Activated CD8-positive, alpha-beta memory T cell treated with anti-CD3 and anti-CD28 coated beads, Interleukin-2, amount 50 U/mL, for 24 hours (primary cell): ENCODE data around the gene RADX.
"Not testable (repeated sequence)": the region's sequence is repeated elsewhere in the genome, so short reads cannot be mapped to it uniquely, and the experiment has no call there.

Experiments
- DNase-seq: peaks from one replicate; pipeline ENCODE4 v3.0.0-alpha.2; 2020; ENCODE audit errors: extremely low read depth

Gene RADX

GRCh38 chrX:106611679-106612392 is at the start of gene RADX:
RADX (plus strand) TSS chrX:106611978; CDS start chrX:106612081, 103 bp downstream.
- DNase-seq, result peak; percentile 43

- no peak for DNase-seq
Measured at GRCh38 chrX:106564986-106565385, 46.8 kb upstream of the RADX start.

- DNase-seq, result no peak
Measured at GRCh38 chrX:106566362-106566761, 45.4 kb upstream of the RADX start.

- DNase-seq, result no peak
Measured at GRCh38 chrX:106581856-106582255, 29.9 kb upstream of the RADX start.

- no peak for DNase-seq
Measured at GRCh38 chrX:106585478-106585877, 26.3 kb upstream of the RADX start.

- DNase-seq, result no peak
Measured at GRCh38 chrX:106588801-106589200, 23.0 kb upstream of the RADX start.

- no peak for DNase-seq
Measured at GRCh38 chrX:106599411-106599810, 12.4 kb upstream of the RADX start.

GRCh38 chrX:106606571-106606970 is 5.2 kb upstream of the RADX start:
- no peak for DNase-seq

- no peak for DNase-seq
Measured at GRCh38 chrX:106608016-106608415, 3.8 kb upstream of the RADX start.

- DNase-seq, result no peak
Measured at GRCh38 chrX:106611317-106611678, 480 bp upstream of the RADX start.

- DNase-seq, result no peak
Measured at GRCh38 chrX:106612393-106612763, 600 bp downstream of the RADX start.

GRCh38 chrX:106613277-106613676 is 1.5 kb downstream of the RADX start:
- no peak for DNase-seq

- DNase-seq, result no peak
Measured at GRCh38 chrX:106615041-106615440, 3.3 kb downstream of the RADX start.

GRCh38 chrX:106619797-106620196 is 8.0 kb downstream of the RADX start:
- DNase-seq, result no peak

- no peak for DNase-seq
Measured at GRCh38 chrX:106621836-106622235, 10.1 kb downstream of the RADX start.

GRCh38 chrX:106626789-106627188 is 15.0 kb downstream of the RADX start:
- no peak for DNase-seq

- DNase-seq, result no peak
Measured at GRCh38 chrX:106631615-106632014, 19.8 kb downstream of the RADX start.

GRCh38 chrX:106649523-106650428 is 38.0 kb downstream of the RADX start:
- DNase-seq, result no peak

- DNase-seq, result not testable (repeated sequence)
Measured at GRCh38 chrX:106653625-106654024, 41.8 kb downstream of the RADX start.

- DNase-seq, result no peak
Measured at GRCh38 chrX:106670631-106671030, 58.9 kb downstream of the RADX start.

- no peak for DNase-seq
Measured at GRCh38 chrX:106672527-106672926, 60.7 kb downstream of the RADX start.

GRCh38 chrX:106680716-106681115 is 68.9 kb downstream of the RADX start:
- no peak for DNase-seq

GRCh38 chrX:106684207-106684606 is 72.4 kb downstream of the RADX start:
- DNase-seq, result no peak
